Hepatocyte (in vitro differentiated cells): ENCODE results near the gene REST. TPM values are rescaled to one million over a fixed set of nuclear protein-coding genes. Genes with fewer than 3 reads are reported as not detected.
A peak's percentile ranks its signal among the peaks of the same experiment; 100 is the strongest.

ENCODE experiments used
- DNase-seq: peaks from one replicate; pipeline ENCODE4 v3.0.0-alpha.2; 2016; ENCODE audit warnings: low spot score
- H2AFZ ChIP-seq: fragments of 200-600 bp; sonication (generic); 2 replicates; pipeline ENCODE4 v1.6.0; 2016; ENCODE audit warnings: antibody characterized with exemption, mild to moderate bottlenecking
- H3K27ac ChIP-seq: fragments of 200-600 bp; sonication (generic); 2 replicates; pipeline ENCODE4 v1.5.1; 2016; ENCODE audit warnings: mild to moderate bottlenecking
- H3K27me3 ChIP-seq: fragments of 200-600 bp; sonication (generic); 2 replicates; pipeline ENCODE4 v1.6.1; 2016
- H3K36me3 ChIP-seq: fragments of 200-600 bp; sonication (generic); replicated peaks from 2 replicates; pipeline ENCODE4 v1.5.1; 2016; ENCODE audit warnings: low read depth; ENCODE audit not compliant: insufficient read depth
- H3K4me1 ChIP-seq: fragments of 200-600 bp; sonication (generic); 2 replicates; pipeline ENCODE4 v1.5.1; 2016; ENCODE audit warnings: mild to moderate bottlenecking, moderate library complexity; ENCODE audit not compliant: insufficient read depth
- H3K4me2 ChIP-seq: fragments of 200-600 bp; sonication (generic); 2 replicates; pipeline ENCODE4 v1.6.0; 2016
- H3K4me3 ChIP-seq: fragments of 200-600 bp; sonication (generic); 2 replicates; pipeline ENCODE4 v1.5.1; 2016; ENCODE audit warnings: mild to moderate bottlenecking
- H3K79me2 ChIP-seq: fragments of 200-600 bp; sonication (generic); 2 replicates; pipeline ENCODE4 v1.6.0; 2017; ENCODE audit warnings: mild to moderate bottlenecking
- H3K9me2 ChIP-seq: fragments of 200-600 bp; sonication (generic); replicated peaks from 2 replicates; pipeline ENCODE4 v1.6.0; 2017; ENCODE audit warnings: mild to moderate bottlenecking; ENCODE audit not compliant: insufficient read depth
- H3K9me3 ChIP-seq: fragments of 200-600 bp; sonication (generic); 2 replicates; pipeline ENCODE4 v1.5.1; 2016; ENCODE audit warnings: low read depth, mild to moderate bottlenecking
- H4K20me1 ChIP-seq: fragments of 200-600 bp; sonication (generic); 2 replicates; pipeline ENCODE4 v1.6.0; 2016; ENCODE audit warnings: mild to moderate bottlenecking; ENCODE audit not compliant: insufficient read depth, poor library complexity, severe bottlenecking
- EZH2 ChIP-seq: fragments of 200-600 bp; sonication (generic); IDR thresholded peaks from 2 replicates; pipeline ENCODE4 v1.6.1; 2016; ENCODE audit warnings: antibody characterized with exemption, mild to moderate bottlenecking, borderline replicate concordance
- EZH2phosphoT487 ChIP-seq: fragments of 200-600 bp; sonication (generic); IDR thresholded peaks from one replicate; pipeline ENCODE4 v1.6.1; 2018; ENCODE audit warnings: antibody characterized with exemption, mild to moderate bottlenecking, low read depth, moderate library complexity; ENCODE audit not compliant: unreplicated experiment, severe bottlenecking
- WGBS: methylation state at CpG from one replicate; pipeline ENCODE4 v1.1.6; 2016; ENCODE audit warnings: low lambda C conversion rate; ENCODE audit errors: missing lambda C conversion rate; 5-methylcytosine and 5-hydroxymethylcytosine counted together
- polyA plus RNA-seq: library from polyadenylated mRNA; unstranded; fragments of >200 nt; fragmentation: Nextera tagmentation; extraction: Ambion mirVana; gene quantifications from 2 replicates; pipeline ENCODE4 v1.2.1, GENCODE V29; 2016
- total RNA-seq: library from RNA; depleted of rRNA; stranded (reverse); fragments of >200 nt; gene quantifications from 2 replicates; pipeline ENCODE4 v1.2.3, GENCODE V29; 2014
- TF ChIP-seq, protein P1 (sequence below): fragments of 200-600 bp; sonication (generic); IDR thresholded peaks from 2 replicates; pipeline ENCODE4 v1.5.1; 2016; ENCODE audit warnings: antibody characterized with exemption, mild to moderate bottlenecking; ENCODE audit not compliant: poor library complexity

The REST gene
- total and polyA plus RNA-seq, 2 experiments from 2014 or later = 50.5 to 64.0 TPM

GRCh38 chr4:56958111-56958517, 50.4 kb downstream of the REST start:
- no peak overlapping the region for H3K4me2 ChIP-seq

DNA sequence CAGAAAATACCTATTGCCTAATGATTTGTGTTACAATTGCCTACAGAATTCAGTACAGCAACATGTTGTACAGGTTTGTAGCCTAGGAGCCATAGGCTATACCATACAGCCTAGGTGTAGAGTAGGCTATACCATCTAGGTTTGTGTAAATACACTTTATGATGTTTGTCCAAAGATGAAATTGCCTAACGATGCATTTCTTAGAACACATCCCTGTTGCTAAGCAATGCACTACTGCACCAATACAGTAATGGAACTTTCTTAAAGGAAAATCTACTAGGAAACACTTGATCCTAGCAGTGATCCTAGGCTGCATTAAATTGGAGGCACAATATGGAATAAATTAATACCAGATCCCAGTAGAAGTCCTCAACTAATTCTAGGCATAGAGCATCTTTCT, 51.4 kb downstream of the REST start:
- no peaks in the 10 kb centered on the region for H3K27me3 ChIP-seq
- no peaks in the 10 kb centered on the region for H3K9me2 ChIP-seq
- H2AFZ ChIP-seq = no peak overlapping the region
- H3K36me3 ChIP-seq = no peaks in the 10 kb centered on the region
- TF ChIP-seq, protein P1, sequence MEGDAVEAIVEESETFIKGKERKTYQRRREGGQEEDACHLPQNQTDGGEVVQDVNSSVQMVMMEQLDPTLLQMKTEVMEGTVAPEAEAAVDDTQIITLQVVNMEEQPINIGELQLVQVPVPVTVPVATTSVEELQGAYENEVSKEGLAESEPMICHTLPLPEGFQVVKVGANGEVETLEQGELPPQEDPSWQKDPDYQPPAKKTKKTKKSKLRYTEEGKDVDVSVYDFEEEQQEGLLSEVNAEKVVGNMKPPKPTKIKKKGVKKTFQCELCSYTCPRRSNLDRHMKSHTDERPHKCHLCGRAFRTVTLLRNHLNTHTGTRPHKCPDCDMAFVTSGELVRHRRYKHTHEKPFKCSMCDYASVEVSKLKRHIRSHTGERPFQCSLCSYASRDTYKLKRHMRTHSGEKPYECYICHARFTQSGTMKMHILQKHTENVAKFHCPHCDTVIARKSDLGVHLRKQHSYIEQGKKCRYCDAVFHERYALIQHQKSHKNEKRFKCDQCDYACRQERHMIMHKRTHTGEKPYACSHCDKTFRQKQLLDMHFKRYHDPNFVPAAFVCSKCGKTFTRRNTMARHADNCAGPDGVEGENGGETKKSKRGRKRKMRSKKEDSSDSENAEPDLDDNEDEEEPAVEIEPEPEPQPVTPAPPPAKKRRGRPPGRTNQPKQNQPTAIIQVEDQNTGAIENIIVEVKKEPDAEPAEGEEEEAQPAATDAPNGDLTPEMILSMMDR = no peak
- TF ChIP-seq EZH2 (no peak), EZH2phosphoT487 (no peak)
- H3K79me2 ChIP-seq = no peaks in the 10 kb centered on the region
- H3K27ac ChIP-seq = no peak overlapping the region
- DNase-seq = peak; percentile 29
- no peak overlapping the region for H3K4me2 ChIP-seq
- WGBS = 61% methylated on average over 1 of the region's 1 CpG
- no peak overlapping the region for H3K4me3 ChIP-seq
- H3K9me3 ChIP-seq = no peaks in the 10 kb centered on the region
- H4K20me1 ChIP-seq = no peaks in the 10 kb centered on the region
- no peaks in the 10 kb centered on the region for H3K4me1 ChIP-seq

More at GRCh38 chr4:56958111-56958517, 50.4 kb downstream of the REST start:
- peak overlapping the region; percentile 27 for H3K27ac ChIP-seq
- DNase-seq = peak; percentile 53
- H3K4me1 ChIP-seq = no peaks in the 10 kb centered on the region
- 68% methylated on average over 7 of the region's 7 CpGs for WGBS
- H3K79me2 ChIP-seq = no peaks in the 10 kb centered on the region
- H4K20me1 ChIP-seq = no peaks in the 10 kb centered on the region
- H3K36me3 ChIP-seq = no peaks in the 10 kb centered on the region
- H3K9me3 ChIP-seq = no peaks in the 10 kb centered on the region
- H3K4me3 ChIP-seq = no peak overlapping the region
- no peaks in the 10 kb centered on the region for H3K27me3 ChIP-seq
- no peaks in the 10 kb centered on the region for H3K9me2 ChIP-seq
- TF ChIP-seq, protein P1 = no peak
- no peak for TF ChIP-seq EZH2phosphoT487
- no peak for TF ChIP-seq EZH2
- no peak overlapping the region for H2AFZ ChIP-seq

DNA sequence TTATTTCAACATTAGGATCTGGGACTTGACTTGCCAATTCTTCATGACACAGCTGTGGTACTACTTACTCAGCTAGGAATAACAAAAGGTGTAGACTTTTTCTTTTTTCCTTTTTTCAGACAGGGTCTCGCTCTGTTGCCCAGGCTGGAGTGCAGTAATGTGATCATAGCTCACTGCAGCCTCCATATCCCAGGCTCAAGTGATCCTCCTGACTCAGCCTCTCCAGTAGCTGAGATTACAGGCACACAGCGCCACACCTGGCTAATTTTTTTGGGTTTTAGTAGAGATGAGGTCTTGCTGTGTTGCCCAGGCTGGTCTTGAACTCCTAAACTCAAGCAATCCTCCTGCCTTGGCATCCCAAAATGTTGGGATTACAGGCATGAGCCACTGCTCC, 53.4 kb downstream of the REST start:
- TF ChIP-seq EZH2phosphoT487 (no peak), EZH2 (no peak)
- TF ChIP-seq, protein P1 = no peak

GRCh38 chr4:56971383-56971782, 63.7 kb downstream of the REST start:
- Histone ChIP-seq H3K9me3 (peaks cover 11% of the 10 kb centered on the region), H3K36me3 (no peaks in the 10 kb centered on the region), H2AFZ (no peak overlapping the region), H4K20me1 (peaks cover 6% of the 10 kb centered on the region), H3K4me1 (peaks cover 4% of the 10 kb centered on the region), H3K27me3 (no peaks in the 10 kb centered on the region), H3K79me2 (peaks cover 37% of the 10 kb centered on the region), H3K4me3 (no peak overlapping the region), H3K9me2 (no peaks in the 10 kb centered on the region), H3K4me2 (no peak overlapping the region), H3K27ac (no peak overlapping the region)
- DNase-seq = no peak
- WGBS = 95% methylated on average over 2 of the region's 2 CpGs
- TF ChIP-seq EZH2phosphoT487 = no peak
- TF ChIP-seq EZH2 = no peak
- TF ChIP-seq, protein P1 = no peak

More for the DNA sequence above, 53.4 kb downstream of the REST start:
- Histone ChIP-seq H3K4me1 (no peaks in the 10 kb centered on the region), H3K4me3 (no peak overlapping the region), H3K27me3 (no peaks in the 10 kb centered on the region), H3K9me3 (no peaks in the 10 kb centered on the region), H3K79me2 (no peaks in the 10 kb centered on the region), H4K20me1 (no peaks in the 10 kb centered on the region), H2AFZ (no peak overlapping the region), H3K27ac (no peak overlapping the region), H3K4me2 (no peak overlapping the region), H3K36me3 (no peaks in the 10 kb centered on the region), H3K9me2 (no peaks in the 10 kb centered on the region)
- DNase-seq = no peak
- 93% methylated on average over 2 of the region's 2 CpGs for WGBS
